Activated CD8-positive, alpha-beta memory T cell treated with anti-CD3 and anti-CD28 coated beads for 4 hours (primary cell): ENCODE results near the gene CDK18.

Experiments used
- DNase-seq, 2 donors: peaks; one replicate each; pipeline ENCODE4 v3.0.0-alpha.2; 2020; ENCODE audit warnings: low read depth in 2 of 2

The CDK18 gene

GRCh38 chr1:205537386-205538018 is 33.0 kb downstream of the CDK18 start:
- no peak for DNase-seq

GRCh38 chr1:205538235-205538840 is 33.9 kb downstream of the CDK18 start:
- no peak for DNase-seq

GRCh38 chr1:205541161-205541886 is 36.9 kb downstream of the CDK18 start:
- no peak for DNase-seq

- no peak for DNase-seq
Measured at GRCh38 chr1:205542367-205542766, 37.9 kb downstream of the CDK18 start.

GRCh38 chr1:205543351-205544301 is 39.2 kb downstream of the CDK18 start:
- no peak for DNase-seq

GRCh38 chr1:205545001-205545919 is 40.8 kb downstream of the CDK18 start:
- no peak for DNase-seq

GRCh38 chr1:205545991-205546390 is 41.5 kb downstream of the CDK18 start:
- no peak for DNase-seq

GRCh38 chr1:205546541-205546940 is 42.1 kb downstream of the CDK18 start:
- no peak for DNase-seq

GRCh38 chr1:205547936-205548827 is 43.7 kb downstream of the CDK18 start:
- no peak for DNase-seq

GRCh38 chr1:205554026-205554811 is 49.8 kb downstream of the CDK18 start:
- no peak for DNase-seq

GRCh38 chr1:205561501-205562203 is 57.2 kb downstream of the CDK18 start:
- DNase-seq, result no peak

- DNase-seq, result no peak
Measured at GRCh38 chr1:205563927-205564441, 59.5 kb downstream of the CDK18 start.

- DNase-seq, result no peak
Measured at GRCh38 chr1:205565799-205566198, 61.3 kb downstream of the CDK18 start.

GRCh38 chr1:205567716-205568115 is 63.2 kb downstream of the CDK18 start:
- DNase-seq, result no peak

GRCh38 chr1:205568135-205568468 is 63.6 kb downstream of the CDK18 start:
- DNase-seq, result no peak

GRCh38 chr1:205568469-205569361 is 64.2 kb downstream of the CDK18 start:
- no peak for DNase-seq
